ENCODE data around the gene CRKL. TPM values are rescaled to one million over a fixed set of nuclear protein-coding genes. Genes with fewer than 3 reads are reported as not detected.

Gene CRKL
- total RNA-seq, 1 donor from 2014 or later = 54.7 TPM

GRCh38 chr22:20946080-20946986, 29.1 kb downstream of the CRKL start:
- peak; percentile 75 for ATAC-seq
- no peak for DNase-seq
- intact Hi-C loops (cut with micrococcal nuclease) = no loop called here

- no peak for DNase-seq
- no peak for ATAC-seq
- intact Hi-C loops (cut with micrococcal nuclease) = no loop called here
These were observed 29.8 kb downstream of the CRKL start for GRCh38 chr22:20946991-20947390.

- ATAC-seq (no peak), DNase-seq (no peak)
- intact Hi-C loops (cut with micrococcal nuclease) = no loop called here
These were observed 31.2 kb downstream of the CRKL start for GRCh38 chr22:20948450-20948849.

- ATAC-seq (no peak), DNase-seq (no peak)
- intact Hi-C loops (cut with micrococcal nuclease) = no loop called here
These were observed 31.8 kb downstream of the CRKL start for GRCh38 chr22:20948989-20949388.

GRCh38 chr22:20949698-20950183, 32.5 kb downstream of the CRKL start:
- no peak for DNase-seq
- intact Hi-C loops (cut with micrococcal nuclease) = no loop called here
- ATAC-seq = no peak

GRCh38 chr22:20951151-20951931, 34.1 kb downstream of the CRKL start:
- intact Hi-C loops (cut with micrococcal nuclease) = no loop called here
- ATAC-seq = no peak

GRCh38 chr22:20951932-20952380, 34.7 kb downstream of the CRKL start:
- ATAC-seq (no peak), DNase-seq (no peak)
- intact Hi-C loops (cut with micrococcal nuclease) = no loop called here

More at GRCh38 chr22:20951151-20951931, 34.1 kb downstream of the CRKL start:
- no peak for DNase-seq

GRCh38 chr22:20952544-20953341, 35.5 kb downstream of the CRKL start:
- ATAC-seq = no peak
- no peak for DNase-seq
- intact Hi-C loops (cut with micrococcal nuclease) = no loop called here

GRCh38 chr22:20953342-20953608, 36.1 kb downstream of the CRKL start:
- DNase-seq (no peak), ATAC-seq (no peak)
- intact Hi-C loops (cut with micrococcal nuclease) = no loop called here

GRCh38 chr22:20953668-20954500, 36.7 kb downstream of the CRKL start:
- ATAC-seq (no peak), DNase-seq (no peak)
- intact Hi-C loops (cut with micrococcal nuclease) = no loop called here

- intact Hi-C loops (cut with micrococcal nuclease) = no loop called here
- DNase-seq (no peak), ATAC-seq (no peak)
These were observed 38.3 kb downstream of the CRKL start for GRCh38 chr22:20955548-20955947.

GRCh38 chr22:20956258-20957101, 39.3 kb downstream of the CRKL start:
- no peak for DNase-seq
- intact Hi-C loops (cut with micrococcal nuclease) = no loop called here
- ATAC-seq = no peak

GRCh38 chr22:20957102-20957682, 40.0 kb downstream of the CRKL start:
- intact Hi-C loops (cut with micrococcal nuclease) = no loop called here
- DNase-seq (peak; percentile 49), ATAC-seq (peak; percentile 59)

- peak; percentile 62 for DNase-seq
- ATAC-seq = peak; percentile 75
These were observed 40.6 kb downstream of the CRKL start for GRCh38 chr22:20957683-20958431.

GRCh38 chr22:20959578-20960461, 42.6 kb downstream of the CRKL start:
- DNase-seq (no peak), ATAC-seq (no peak)
- intact Hi-C loops (cut with micrococcal nuclease) = no loop called here

More at GRCh38 chr22:20957683-20958431, 40.6 kb downstream of the CRKL start:
- intact Hi-C loops (cut with micrococcal nuclease) = no loop called here

- ATAC-seq (no peak), DNase-seq (no peak)
- intact Hi-C loops (cut with micrococcal nuclease) = no loop called here
These were observed 43.4 kb downstream of the CRKL start for GRCh38 chr22:20960609-20961008.

Data from left ventricle myocardium superior (tissue), 1 donor.